NCI-H2081 (cell line): ENCODE data around the gene ADAR.

Experiments
- DNase-seq, 2 experiments: peaks; one replicate each; lab custom pipeline; 2025; lab: John Stamatoyannopoulos, UW

The ADAR gene

DNA sequence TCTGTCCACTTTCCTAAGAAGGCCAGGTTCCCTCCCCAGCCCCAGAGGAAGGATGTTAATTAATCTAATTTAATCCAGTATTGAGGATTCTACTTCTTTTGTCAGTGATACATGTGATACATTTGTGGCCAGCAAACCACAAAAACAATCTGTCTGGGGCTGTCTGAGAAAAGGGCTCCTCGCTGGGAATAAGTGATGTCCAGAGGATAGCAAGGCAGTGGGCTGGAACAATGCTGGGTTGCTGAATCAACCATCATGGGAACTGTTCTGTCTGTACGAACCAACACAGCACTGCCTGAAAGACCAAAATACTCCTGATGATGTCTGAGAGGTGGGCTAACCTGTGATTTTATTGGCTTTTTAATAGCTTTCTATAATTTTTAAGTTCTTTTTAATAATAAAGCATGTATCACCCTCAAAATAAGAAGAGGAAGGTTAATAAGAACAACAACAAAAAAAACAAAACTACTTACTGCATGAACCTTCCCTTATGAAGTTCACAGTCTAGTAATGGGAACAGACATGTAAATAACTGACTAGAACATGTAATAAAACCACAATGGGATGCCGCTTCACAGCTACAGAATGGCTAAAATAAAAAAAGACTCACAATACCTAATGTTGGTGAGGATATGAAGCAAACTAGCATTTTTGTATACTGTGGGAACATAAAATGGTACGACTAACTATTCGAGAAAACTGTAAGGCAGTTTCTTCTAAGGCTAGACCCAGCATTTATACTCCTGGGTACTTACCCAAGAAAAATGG, 11.4 kb upstream of the ADAR start:
- no peak for DNase-seq

DNA sequence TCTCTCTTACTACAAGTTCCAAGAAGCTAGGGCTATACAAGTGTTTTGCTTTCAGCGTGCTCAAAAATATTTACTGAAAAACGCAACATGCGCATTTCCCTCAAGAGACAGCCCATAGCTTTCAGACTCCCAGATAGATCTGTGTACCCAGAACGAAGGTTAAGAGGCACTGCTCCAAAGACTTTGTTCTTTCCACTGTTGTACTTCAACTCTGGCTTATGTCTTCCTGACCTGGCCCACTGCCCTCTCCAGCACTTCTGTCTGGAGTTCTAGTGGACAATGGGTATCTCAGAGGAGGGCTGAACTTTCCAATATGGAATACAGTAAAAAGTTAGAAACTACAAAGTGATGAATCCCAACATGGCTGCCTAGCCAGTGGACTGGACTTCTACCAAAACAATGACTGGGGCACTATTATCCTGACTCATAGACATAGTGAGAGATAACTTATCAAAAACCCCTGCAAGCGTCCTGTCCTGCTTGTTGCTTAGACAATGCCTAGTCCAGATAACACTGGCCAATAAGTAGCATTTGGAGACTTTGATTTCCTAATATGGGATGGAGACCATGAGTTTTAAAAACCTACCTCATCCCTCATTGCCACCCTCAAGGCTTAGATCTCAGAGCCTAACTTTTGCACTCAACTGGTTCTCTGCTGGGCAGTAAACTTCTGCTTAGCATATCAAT, 8.8 kb upstream of the ADAR start:
- DNase-seq: no peak

DNA sequence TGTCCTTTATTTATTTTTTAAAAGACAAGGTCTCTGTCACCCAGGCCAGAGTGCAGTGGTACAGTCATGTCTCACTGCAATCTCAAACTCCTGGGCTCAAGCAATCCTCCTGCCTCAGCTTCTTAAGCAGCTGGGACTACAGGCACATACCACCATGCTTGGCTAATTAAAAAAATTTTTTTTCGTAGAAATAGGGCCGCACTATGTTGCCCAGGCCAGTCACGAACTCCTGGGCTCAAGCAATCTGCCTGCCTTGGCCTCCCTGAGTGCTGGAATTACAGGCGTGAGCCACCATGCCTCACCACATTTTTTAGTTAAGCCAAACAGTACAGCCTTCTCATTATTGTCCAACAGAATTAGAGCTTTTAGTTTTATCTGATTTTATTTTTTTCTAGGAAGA, 7.4 kb upstream of the ADAR start:
- no peak for DNase-seq

DNA sequence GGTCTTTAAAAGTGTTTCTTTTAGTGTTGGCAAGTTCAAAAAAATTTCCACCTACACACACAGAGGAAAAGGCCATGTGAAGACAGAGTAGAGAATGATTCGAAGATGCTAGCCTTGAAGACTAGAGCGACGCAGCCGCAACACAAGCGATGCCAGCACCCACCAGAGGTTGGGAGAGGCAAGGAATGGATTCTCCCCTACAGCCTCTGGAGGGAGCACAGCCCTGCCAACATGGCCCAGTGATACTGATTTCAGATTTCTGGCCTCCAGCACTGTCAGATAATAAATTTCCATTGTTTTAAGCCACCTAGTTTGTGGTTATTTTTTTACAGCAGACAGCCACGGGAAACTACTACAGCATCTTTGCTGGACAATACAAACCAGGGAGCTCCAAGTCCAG, 6.9 kb upstream of the ADAR start:
- no peak for DNase-seq

DNA sequence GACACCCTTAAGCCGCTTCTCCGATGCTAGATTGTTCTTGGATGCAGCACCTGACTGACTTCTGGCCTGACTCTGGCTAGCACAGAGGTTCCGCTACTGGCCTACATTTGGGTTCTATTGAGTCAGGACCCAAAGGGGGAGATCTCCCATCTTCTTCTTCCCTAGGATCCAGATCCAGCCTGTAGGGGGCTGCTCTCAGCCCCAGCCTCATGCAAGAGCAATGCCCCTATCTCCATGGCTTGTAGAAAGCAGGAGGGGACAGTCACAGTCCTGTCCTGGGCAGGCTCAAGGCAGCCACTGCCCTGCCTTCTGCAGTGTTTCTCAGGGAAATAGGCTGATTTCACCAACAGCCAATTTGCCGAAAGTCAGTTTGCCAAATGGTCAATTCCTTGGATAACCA, 6.3 kb upstream of the ADAR start:
- no peak for DNase-seq

DNA sequence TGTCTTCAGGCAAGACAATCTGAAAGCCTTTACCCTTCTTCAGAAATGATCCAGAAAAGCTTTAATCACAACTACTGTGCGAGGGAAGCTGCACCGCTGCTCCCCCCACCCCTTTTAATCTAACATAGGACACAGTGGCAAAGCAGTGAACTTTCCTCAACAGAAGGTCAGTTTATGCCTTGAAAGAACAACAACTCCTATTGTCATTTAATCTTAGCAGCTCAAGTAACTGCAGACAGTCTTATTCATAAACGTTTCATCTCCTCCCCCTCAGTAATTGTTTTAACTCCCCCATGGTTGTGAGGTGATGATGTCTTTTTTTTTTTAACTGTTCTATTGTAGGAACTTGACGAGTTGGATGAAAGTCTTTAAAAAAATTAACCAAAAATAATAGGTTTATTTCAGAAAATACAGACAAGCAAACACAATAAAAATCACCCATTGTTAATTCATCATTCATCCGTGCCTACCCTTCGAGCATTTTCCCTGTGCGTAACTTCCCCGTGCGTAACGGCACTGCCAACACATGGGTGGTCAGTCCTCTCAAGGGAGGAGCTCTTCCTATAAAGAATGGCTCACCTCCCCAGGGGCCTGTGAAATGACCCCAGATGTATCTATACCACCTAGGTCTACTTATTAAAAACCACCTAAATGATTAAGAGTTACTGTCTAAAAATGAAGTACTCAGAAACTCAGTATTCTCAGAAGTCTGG, 3.3 kb upstream of the ADAR start:
- DNase-seq: no peak

DNA sequence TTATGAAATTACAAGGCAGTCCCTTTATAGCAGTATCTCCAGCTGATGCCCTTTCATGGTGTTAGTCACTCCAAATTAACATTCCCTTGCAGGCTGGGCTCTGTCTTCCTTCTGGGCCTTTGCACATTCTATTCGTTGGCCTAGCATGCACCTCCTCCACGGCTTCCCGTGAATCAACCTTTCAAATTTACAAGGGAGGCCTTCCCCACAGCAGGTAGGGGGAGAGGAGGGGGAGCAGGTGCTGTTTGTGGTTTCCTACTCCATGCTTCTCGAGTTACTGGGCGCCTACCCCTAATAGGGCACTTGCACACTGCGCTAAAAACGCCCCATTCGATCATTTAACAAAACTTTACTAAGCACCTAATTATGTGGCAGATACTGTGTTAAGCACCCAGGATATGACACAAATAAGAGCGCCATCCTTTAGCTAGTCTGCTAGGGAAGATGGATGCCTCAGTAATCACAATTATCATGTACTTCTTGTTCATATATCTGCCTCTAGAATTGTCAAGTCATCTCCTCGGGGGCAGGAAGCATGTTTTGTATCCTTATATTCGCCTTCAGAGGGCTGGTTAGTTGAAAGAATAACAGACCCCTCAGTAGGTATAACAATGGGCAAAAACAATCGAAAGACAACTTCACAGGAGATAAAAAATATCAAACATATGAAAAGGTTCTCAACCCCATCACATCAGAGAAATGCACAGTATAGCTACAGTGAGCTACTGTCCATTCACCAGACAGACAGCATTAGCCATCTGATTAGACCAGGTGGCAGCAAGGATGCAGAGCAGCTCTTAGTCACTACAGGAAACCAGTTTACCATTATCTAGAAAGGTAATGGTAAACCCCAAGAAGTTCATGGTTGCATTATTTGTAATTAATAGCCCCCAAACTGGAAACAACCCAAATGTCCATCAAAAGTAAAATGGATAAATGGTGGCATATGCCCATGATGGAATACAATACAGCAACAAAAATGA, 1.7 kb upstream of the ADAR start:
- peak; percentile 37 to 71 for DNase-seq

DNA sequence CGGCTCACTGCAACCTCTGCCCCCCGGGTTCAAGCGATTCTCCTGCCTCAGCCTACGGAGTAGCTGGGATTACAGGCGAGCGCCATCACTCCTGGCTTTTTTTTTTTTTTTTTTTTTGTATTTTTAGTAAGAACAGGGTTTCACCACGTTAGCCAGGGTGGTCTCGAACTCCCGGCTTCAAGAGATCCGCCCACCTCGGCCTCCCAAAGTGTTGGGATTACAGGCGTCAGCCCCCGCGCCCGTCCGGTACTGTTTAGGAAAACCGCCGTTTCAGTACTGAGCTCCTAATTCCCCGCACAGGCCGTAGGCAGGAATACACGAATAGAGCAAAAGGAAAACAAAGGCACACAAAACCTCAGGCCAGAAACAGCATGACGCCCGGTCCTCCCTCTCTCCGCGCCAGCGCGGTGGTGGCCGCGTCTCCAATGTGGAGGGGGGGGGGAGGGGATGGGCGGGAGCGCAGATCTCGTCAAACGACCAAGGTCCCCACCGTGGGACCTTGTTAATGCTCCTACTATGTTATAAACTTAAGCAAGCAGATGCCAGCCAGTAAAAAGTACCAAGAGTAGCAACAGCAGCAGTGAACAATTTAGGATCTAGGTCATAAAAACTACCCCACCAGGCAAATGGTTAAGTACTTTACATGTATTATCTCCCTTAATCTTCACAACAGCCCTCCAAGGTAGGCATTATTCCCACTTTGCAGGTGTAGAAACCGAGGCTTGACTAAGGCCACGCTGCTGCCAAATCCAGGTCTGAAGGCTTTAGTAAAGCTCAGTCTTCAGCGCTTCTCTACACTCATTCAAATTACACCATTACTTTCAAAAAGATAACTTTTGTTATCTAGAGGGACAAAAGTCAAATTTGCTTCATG, 648 bp upstream of the ADAR start:
- peak; percentile 84 to 90 for DNase-seq

DNA sequence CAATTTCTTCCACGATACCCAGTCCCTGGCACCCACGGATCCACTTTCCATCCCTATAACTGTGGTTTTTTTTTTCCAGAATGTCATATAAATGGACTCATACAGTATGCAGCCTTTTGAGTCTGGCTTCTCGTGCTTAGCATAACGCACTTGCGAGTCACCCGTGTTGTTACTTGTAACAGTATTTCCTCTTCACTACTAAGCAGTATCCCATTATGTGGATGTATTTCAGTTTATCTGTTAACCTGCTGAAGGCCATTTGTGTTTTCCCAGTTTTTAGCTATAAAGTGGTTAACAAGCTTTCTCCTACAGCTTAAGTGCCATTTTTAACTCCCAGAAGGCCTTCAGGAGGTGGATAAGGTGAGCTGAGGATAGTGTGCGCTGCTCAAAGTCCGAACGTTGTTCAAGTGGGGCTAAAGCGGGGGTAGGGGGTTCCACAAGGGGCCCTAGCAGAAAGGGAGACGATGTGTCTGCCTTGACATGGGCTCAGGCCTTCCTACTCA, 829 bp downstream of the ADAR start:
- peak in 1 of 2 experiments; percentile 49 for DNase-seq

DNA sequence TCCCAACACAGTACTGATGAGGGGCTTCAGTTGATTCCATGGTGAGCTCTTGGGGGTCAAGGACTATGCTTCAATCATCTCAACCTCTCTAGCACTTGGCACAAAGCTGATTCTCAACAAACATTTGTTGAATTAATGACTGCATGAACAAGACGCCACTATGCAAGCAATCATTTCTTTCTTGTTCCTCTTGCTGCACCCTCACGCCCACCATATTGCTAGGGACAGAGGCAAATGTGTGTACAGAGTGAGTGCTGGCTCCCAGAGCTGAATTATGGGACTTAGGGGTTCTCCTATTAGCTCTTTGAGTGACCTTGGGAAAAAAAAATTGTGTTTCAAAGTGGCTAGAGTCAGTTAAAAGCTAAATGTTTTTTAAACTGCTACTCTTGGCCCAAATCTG, 2.5 kb downstream of the ADAR start:
- no peak for DNase-seq

DNA sequence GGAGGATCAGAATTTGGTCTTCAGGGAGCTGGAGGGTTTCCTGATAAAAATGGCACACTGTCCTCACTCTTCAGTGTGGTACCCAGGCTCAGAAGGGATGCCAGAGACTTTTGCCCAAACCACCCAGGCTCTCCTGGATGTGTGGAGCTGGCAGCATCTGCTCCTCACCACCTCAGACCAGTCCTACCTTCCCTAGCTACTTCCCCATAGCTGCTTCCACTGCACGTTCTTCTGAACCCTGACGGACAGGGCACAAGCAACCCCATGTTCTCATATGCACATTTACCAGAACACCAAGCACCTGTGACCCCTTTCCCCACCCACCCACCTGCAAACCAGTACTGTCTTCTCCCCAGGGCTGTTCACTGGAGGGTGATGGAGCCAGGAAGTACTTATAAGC, 4.7 kb downstream of the ADAR start:
- DNase-seq: no peak

DNA sequence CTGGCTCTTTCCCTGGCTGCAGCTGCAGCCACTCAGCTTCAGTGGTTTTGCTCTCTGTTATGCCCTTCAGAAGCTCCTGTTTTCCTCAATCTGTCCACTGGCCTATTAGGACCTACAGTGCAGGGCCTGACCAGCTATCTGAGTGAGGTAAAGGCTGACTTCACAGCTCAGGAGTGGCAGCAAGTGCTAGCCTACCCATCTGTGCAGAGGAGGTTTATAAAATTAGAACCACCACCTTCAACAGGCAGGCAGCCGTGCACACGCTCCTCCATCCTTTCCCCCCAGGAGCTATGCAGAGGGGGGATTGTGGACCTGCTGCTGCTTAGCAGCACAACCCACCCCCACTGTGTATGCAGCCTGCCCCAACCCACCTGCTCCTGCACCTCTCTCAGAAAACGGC, 8.3 kb downstream of the ADAR start:
- DNase-seq: no peak

DNA sequence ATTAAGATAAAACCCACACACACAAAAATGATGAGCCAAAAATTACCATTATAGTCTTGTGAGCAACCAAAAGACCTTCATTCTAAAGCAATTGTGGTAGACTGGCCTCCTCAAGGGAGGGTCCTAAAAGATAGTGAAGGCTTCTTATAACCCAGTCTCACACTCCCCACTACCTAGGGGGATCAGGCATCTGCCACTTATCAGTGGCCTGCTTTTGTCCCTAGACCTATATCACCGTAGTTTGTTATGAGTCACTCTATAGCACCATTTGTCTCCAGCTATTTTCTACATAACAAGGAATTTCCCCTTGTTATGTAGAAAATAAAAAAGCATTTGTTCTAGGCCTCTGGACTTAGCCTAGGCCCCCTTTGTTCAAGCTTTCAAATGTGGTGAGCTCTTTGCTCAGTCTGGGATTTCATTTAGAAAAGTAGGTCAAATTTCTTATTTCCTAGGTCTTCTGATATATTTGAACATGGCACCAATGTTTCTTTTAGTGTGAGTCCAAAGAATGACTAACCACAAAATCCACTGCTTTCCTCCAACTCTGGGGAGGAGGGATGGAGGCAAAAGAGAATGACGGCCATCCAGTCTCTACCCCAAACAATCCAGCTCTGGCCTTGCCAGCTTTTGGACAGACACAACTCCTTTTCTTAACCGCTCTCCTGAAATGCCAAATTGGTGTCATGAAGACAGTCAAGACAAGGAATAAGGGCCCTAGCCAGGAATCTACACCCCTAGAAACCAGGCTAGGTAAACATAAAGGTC, 8.9 kb downstream of the ADAR start:
- no peak for DNase-seq

DNA sequence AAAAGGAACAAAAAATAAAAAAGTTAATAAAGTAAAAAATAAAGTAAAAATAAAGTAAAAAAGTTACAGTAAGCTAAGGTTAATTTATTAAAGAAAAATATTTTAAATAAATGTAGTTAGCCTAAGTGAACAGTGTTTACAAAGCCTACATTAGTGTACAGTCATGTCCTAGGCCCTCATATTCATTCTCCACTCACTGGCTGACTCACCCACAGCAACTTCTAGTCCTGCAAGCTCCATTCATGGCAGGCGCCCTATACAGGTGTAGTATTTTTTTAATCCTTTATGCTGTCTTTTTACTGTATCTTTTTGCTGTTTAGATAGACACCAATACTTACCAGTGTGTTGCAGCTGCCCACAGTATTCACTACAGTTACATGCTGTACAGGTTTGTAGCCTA, 12.4 kb downstream of the ADAR start:
- no peak for DNase-seq

DNA sequence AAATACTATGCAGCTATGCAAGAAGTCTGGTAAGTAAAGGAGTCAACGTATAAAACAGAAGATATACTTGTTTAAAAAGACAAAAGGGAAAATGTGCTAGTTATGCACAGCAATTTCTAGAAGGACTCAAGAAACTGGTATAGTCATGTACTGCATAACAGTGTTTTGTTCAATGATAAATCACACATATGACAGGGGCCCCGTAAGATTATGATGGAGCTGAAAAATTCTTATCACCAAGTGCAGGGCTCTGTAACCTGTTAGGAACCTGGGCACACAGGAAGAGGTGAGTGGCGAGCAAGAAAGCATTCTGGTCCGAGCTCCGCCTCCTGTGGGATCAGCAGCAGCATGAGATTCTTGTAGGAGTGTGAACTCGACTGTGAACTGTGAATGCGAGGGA, 13.2 kb downstream of the ADAR start:
- no peak for DNase-seq

DNA sequence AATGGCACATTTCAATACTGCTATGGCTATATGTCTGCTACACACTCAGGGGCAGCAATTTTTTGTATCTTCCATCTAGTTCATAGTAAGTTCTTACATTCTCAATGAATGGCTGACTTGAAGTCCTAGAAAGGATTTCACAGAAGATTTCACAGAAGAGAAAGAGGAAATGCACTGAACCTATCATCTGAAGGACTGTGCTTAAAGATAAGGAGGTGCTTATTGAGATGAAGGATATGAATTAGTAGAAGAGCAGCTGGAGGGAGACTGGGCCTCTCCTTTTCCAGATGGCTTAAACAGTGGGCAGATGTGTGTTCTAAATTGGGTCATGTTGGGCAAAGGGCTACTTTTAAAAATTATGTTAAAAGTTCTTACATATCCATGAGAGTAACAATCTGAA, 14.6 kb downstream of the ADAR start:
- DNase-seq: no peak

DNA sequence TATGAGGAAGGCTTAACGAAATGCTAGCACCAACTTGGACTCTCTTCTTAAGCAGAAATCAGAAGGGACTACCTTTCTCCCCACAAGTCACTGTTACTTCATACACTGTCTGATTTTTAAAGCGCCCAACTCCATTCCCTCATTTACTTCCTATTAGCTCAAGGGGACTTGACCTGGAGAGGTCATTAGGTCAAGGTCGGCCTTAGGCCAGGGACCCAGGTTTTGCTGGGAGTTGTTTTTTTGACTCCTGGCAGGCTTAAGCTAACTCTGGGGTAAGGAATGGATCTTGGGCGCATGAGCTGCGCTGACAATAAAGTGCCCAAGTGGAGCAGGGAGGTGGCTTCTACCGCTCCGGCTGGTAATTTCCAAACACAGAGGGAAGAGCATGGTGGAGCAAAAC, 16.8 kb downstream of the ADAR start:
- DNase-seq: no peak

DNA sequence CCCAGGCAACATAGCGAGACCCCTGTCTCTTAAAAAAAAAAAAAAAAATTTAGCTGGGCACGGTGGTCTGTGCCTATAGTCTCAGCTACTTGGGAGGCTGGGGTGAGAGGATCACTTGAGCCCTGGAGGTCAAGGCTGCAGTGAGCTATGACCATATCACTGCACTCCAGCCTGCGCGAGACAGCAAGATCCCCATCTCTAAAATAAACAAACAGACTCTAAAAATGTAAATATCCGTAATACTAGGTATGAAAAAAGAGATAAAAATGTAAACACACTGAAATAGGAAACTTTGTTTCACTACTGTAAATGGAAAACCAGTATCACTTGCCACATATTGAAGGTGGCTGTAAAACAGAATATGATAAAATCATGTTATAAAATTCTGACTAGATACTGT, 17.2 kb downstream of the ADAR start:
- DNase-seq: no peak

DNA sequence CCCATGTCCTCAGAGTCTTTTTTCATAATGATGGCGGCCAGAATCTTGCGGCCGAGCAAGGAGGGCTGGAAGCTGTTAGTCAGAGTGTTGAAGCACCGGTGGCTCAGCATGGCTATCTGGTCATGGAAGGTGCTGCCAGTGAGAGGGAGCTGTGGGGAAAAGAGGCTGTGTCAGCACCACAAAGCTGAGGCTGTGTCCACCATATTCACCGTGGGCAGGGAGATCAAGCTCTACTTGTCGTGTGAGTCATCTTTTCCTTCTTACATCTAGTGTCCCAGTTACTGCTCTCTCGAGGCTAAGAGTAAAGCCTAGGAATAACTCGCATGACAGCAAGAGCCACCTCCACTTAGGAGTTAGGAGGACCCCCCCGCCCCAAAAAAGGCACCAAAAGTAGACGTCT, 18.2 kb downstream of the ADAR start:
- no peak for DNase-seq

DNA sequence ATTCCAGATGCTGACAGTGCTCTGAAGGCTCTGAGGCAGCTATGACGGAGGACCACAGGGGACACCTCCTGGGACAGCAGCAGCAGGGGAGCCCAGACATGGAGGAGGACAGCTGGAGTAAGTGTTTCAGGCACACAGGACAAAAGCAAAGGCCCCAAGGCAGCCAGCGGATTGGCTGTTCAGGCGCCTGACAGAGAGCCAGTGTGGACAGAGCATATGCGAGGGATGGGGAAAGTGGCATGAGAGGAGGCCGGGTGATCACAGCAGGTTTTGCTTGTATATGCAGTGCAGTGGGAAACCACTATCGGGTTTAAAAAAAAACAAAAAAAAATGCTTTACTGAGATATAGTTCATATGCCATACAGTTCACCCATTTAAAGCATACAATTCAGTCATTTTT, 21.3 kb downstream of the ADAR start:
- DNase-seq: no peak
